WI38 (cell line): Measurements from ENCODE around the gene GTF2I.
"Not testable (repeated sequence)": the region's sequence is repeated elsewhere in the genome, so short reads cannot be mapped to it uniquely, and the experiment has no call there.

ENCODE experiments used
- H3K4me3 ChIP-seq: 2 replicates; pipeline ENCODE4 v1.5.1; 2011; ENCODE audit warnings: low read depth, mild to moderate bottlenecking, control low read depth, low read length
- CTCF ChIP-seq: IDR thresholded peaks from 2 replicates; pipeline ENCODE4 v1.5.1; 2012; ENCODE audit warnings: low read depth, mild to moderate bottlenecking, control low read depth, low read length

GTF2I gene

GRCh38 chr7:74682829-74683228 is 25.3 kb downstream of the GTF2I start:
- no peak for TF ChIP-seq CTCF
- H3K4me3 ChIP-seq = no peak overlapping the region

GRCh38 chr7:74683799-74684198 is 26.3 kb downstream of the GTF2I start:
- no peak for TF ChIP-seq CTCF
- H3K4me3 ChIP-seq = no peak overlapping the region

- H3K4me3 ChIP-seq = no peak overlapping the region
- no peak for TF ChIP-seq CTCF
Observed at GRCh38 chr7:74684473-74684872, 27.0 kb downstream of the GTF2I start.

- H3K4me3 ChIP-seq = no peak overlapping the region
- TF ChIP-seq CTCF = no peak
Observed at GRCh38 chr7:74684921-74685320, 27.4 kb downstream of the GTF2I start.

GRCh38 chr7:74690474-74690873 is 33.0 kb downstream of the GTF2I start:
- TF ChIP-seq CTCF = no peak

GRCh38 chr7:74704419-74704818 is 46.9 kb downstream of the GTF2I start:
- not testable (repeated sequence) for H3K4me3 ChIP-seq

More at GRCh38 chr7:74690474-74690873, 33.0 kb downstream of the GTF2I start:
- no peak overlapping the region for H3K4me3 ChIP-seq

GRCh38 chr7:74707238-74707637 is 49.7 kb downstream of the GTF2I start:
- H3K4me3 ChIP-seq = no peak overlapping the region
- TF ChIP-seq CTCF = no peak

GRCh38 chr7:74708569-74709275 is 51.2 kb downstream of the GTF2I start:
- no peak overlapping the region for H3K4me3 ChIP-seq
- no peak for TF ChIP-seq CTCF
